SK-N-SH (cell line): ENCODE results near the gene WASF2. TPM values are rescaled to one million over a fixed set of nuclear protein-coding genes. Genes with fewer than 3 reads are reported as not detected.

ENCODE experiments used
- CTCF ChIA-PET: fragments of 300-600, 350-600 bp; formaldehyde crosslinking; extraction: SDS; loops from one replicate; lab custom pipeline; 2021; lab: Yijun Ruan, JAX
- POLR2A ChIA-PET: fragments of 350-600 bp; sonication (Branson Sonifier 250); formaldehyde crosslinking; extraction: SDS; loops from one replicate; lab custom pipeline; 2020; ENCODE audit warnings: antibody characterized with exemption, inconsistent platforms; lab: Yijun Ruan, JAX
- DNase-seq: peaks from one replicate; pipeline ENCODE4 v3.0.0; 2012
- H2AFZ ChIP-seq: fragments of 200-600 bp; sonication (generic); 2 replicates; pipeline ENCODE4 v1.8.1; 2016; ENCODE audit warnings: antibody characterized with exemption, mild to moderate bottlenecking, low read depth
- H3F3A ChIP-seq: fragments of 200-600 bp; sonication (generic); replicated peaks from 2 replicates; pipeline ENCODE3; 2016; ENCODE audit warnings: antibody characterized with exemption, mild to moderate bottlenecking; ENCODE audit not compliant: insufficient read depth
- H3K27ac ChIP-seq, 2 experiments: fragments of 200-500 bp in 1 of 2; fragments of 200-600 bp in 1 of 2; sonication (Bioruptor generic) in 1 of 2; sonication (generic), shearing (Covaris generic) in 1 of 2; 2 replicates each; pipeline versions ENCODE4 v1.5.1 to v1.6.1; 2014 to 2016; ENCODE audit warnings: low read depth in 2 of 2, inconsistent platforms in 1 of 2, low read length in 1 of 2, mild to moderate bottlenecking in 1 of 2, mixed read lengths in 1 of 2
- H3K27me3 ChIP-seq: fragments of 200-600 bp; sonication (generic), shearing (Covaris generic); 2 replicates; pipeline ENCODE4 v1.6.1; 2016; ENCODE audit warnings: mixed run types; ENCODE audit not compliant: insufficient read depth
- H3K36me3 ChIP-seq, 2 experiments: fragments of 200-500 bp in 1 of 2; fragments of 200-600 bp in 1 of 2; sonication (Bioruptor generic) in 1 of 2; sonication (generic) in 1 of 2; replicated peaks in 1 of 2; 2 replicates each; pipeline versions ENCODE3 to v1.5.1; 2014 to 2016; ENCODE audit warnings: low read length in 1 of 2, mild to moderate bottlenecking in 1 of 2; ENCODE audit not compliant: insufficient read depth in 2 of 2, control insufficient read depth in 1 of 2
- H3K4me1 ChIP-seq, 2 experiments: fragments of 200-500 bp in 1 of 2; fragments of 200-600 bp in 1 of 2; sonication (Bioruptor generic) in 1 of 2; sonication (generic), shearing (Covaris generic) in 1 of 2; 2 replicates each; pipeline versions ENCODE4 v1.5.1 to v1.6.1; 2014 to 2016; ENCODE audit warnings: low read depth in 1 of 2, low read length in 1 of 2, mixed run types in 1 of 2; ENCODE audit not compliant: insufficient read depth in 2 of 2, control insufficient read depth in 1 of 2
- H3K4me2 ChIP-seq: fragments of 200-600 bp; sonication (generic), shearing (Covaris generic); 2 replicates; pipeline ENCODE4 v1.6.1; 2017; ENCODE audit warnings: mixed run types
- H3K4me3 ChIP-seq, 2 experiments: fragments of 200-500 bp in 1 of 2; fragments of 200-600 bp in 1 of 2; sonication (Bioruptor generic) in 1 of 2; sonication (generic), shearing (Covaris generic) in 1 of 2; 2 replicates each; pipeline versions ENCODE4 v1.5.1 to v1.8.1; 2014 to 2016; ENCODE audit warnings: low read depth in 2 of 2, inconsistent platforms in 1 of 2, low read length in 1 of 2, mild to moderate bottlenecking in 1 of 2, mixed read lengths in 1 of 2, moderate library complexity in 1 of 2
- H3K79me2 ChIP-seq: fragments of 200-600 bp; sonication (generic); 2 replicates; pipeline ENCODE4 v1.8.1; 2017; ENCODE audit warnings: mild to moderate bottlenecking; ENCODE audit not compliant: insufficient read depth
- H3K9ac ChIP-seq: fragments of 200-600 bp; sonication (generic); 2 replicates; pipeline ENCODE4 v1.6.1; 2017; ENCODE audit warnings: mixed run types
- H3K9me2 ChIP-seq: fragments of 200-600 bp; sonication (generic); 2 replicates; pipeline ENCODE4 v1.6.1; 2017; ENCODE audit warnings: mixed run types
- H3K9me3 ChIP-seq: fragments of 200-600 bp; sonication (generic); 2 replicates; pipeline ENCODE4 v1.6.1; 2017; ENCODE audit warnings: mixed run types, mild to moderate bottlenecking, moderate library complexity
- H4K20me1 ChIP-seq: fragments of 200-600 bp; sonication (generic); 2 replicates; pipeline ENCODE4 v1.6.1; 2017; ENCODE audit warnings: mild to moderate bottlenecking, mixed run types; ENCODE audit not compliant: insufficient read depth
- CHD2 ChIP-seq: fragments of 150-350 bp; IDR thresholded peaks from 2 replicates; pipeline ENCODE4 v1.6.1; 2018; ENCODE audit warnings: low read length; ENCODE audit not compliant: partially characterized antibody
- CTCF ChIP-seq: fragments of 200-600 bp; sonication (generic); IDR thresholded peaks from 2 replicates; pipeline ENCODE4 v1.6.1; 2017; ENCODE audit warnings: antibody characterized with exemption, mild to moderate bottlenecking, moderate library complexity
- GABPA ChIP-seq: IDR thresholded peaks from 2 replicates; pipeline ENCODE4 v1.4.0; 2012; ENCODE audit warnings: low read depth, mild to moderate bottlenecking
- JUND ChIP-seq: IDR thresholded peaks from 2 replicates; pipeline ENCODE4 v1.4.0; 2012
- NFIC ChIP-seq: IDR thresholded peaks from 2 replicates; pipeline ENCODE4 v1.4.0; 2012; ENCODE audit warnings: borderline replicate concordance
- NRF1 ChIP-seq: IDR thresholded peaks from 2 replicates; pipeline ENCODE4 v1.6.1; 2012; ENCODE audit warnings: low read depth, mild to moderate bottlenecking, low read length
- RAD21 ChIP-seq: IDR thresholded peaks from 2 replicates; pipeline ENCODE4 v1.6.1; 2012; ENCODE audit warnings: mild to moderate bottlenecking, low read length
- RCOR1 ChIP-seq: fragments of 150-350 bp; IDR thresholded peaks from 2 replicates; pipeline ENCODE4 v1.6.1; 2017; ENCODE audit warnings: antibody characterized with exemption, low read length
- RFX5 ChIP-seq: IDR thresholded peaks from 2 replicates; pipeline ENCODE4 v1.6.1; 2012; ENCODE audit warnings: mild to moderate bottlenecking, improper control_type of control experiment, low read length
- SMC3 ChIP-seq: IDR thresholded peaks from 2 replicates; pipeline ENCODE4 v1.6.1; 2012; ENCODE audit warnings: low read depth, low read length, improper control_type of control experiment
- TEAD4 ChIP-seq: IDR thresholded peaks from 2 replicates; pipeline ENCODE4 v1.4.0; 2012; ENCODE audit warnings: mild to moderate bottlenecking, borderline replicate concordance; ENCODE audit not compliant: insufficient read depth
- YY1 ChIP-seq: IDR thresholded peaks from 2 replicates; pipeline ENCODE4 v1.4.0; 2012; ENCODE audit warnings: low read depth, mild to moderate bottlenecking
- ZBTB33 ChIP-seq: IDR thresholded peaks from 2 replicates; pipeline ENCODE4 v1.4.0; 2012; ENCODE audit warnings: low read depth, borderline replicate concordance
- WGBS: methylation state at CpG from one replicate; pipeline ENCODE4 v1.1.6; 2017; ENCODE audit warnings: low lambda C conversion rate; 5-methylcytosine and 5-hydroxymethylcytosine counted together
- polyA plus RNA-seq, 3 experiments: library from polyadenylated mRNA; depleted of rRNA; stranded (reverse); fragments of >200 nt; gene quantifications; 2 replicates each; pipeline ENCODE4 v1.2.3, GENCODE V29; 2012

The WASF2 gene
- polyA plus RNA-seq, 1 of the 3 experiments (the other 2 are of a cell fraction): 27.1 TPM

GRCh38 chr1:27358038-27358927 is 131.7 kb downstream of the WASF2 start:
- Histone ChIP-seq H3K9me2 (no peaks in the 10 kb centered on the region), H2AFZ (no peak overlapping the region), H3K9ac (no peak overlapping the region), H3K9me3 (no peaks in the 10 kb centered on the region), H3K4me2 (no peak overlapping the region), H4K20me1 (no peaks in the 10 kb centered on the region), H3K27me3 (no peaks in the 10 kb centered on the region), H3K4me3 (no peak overlapping the region), H3F3A (no peaks in the 10 kb centered on the region), H3K27ac (no peak overlapping the region), H3K36me3 (peaks cover 4 to 26% of the 10 kb centered on the region in 2 experiments), H3K79me2 (no peaks in the 10 kb centered on the region), H3K4me1 (peaks cover 0 to 5% of the 10 kb centered on the region in 2 experiments; a peak in 1 of 4 replicates)
- 87% methylated on average over 11 of the region's 21 CpGs for WGBS
- ChIA-PET POLR2A (interaction anchor here (1.7 kb wide), 1 partner anchor 9 kb away, joined by 5 read pairs; no protein-coding TSS in a partner anchor), CTCF (interaction anchor here (0.6 to 12.3 kb wide), 42 partner anchors 8 to 314 kb away, joined by 3 to 219 read pairs (median 6); partner anchors contain the start of genes CD164L2, FCN3, MAP3K6 and SYTL1)
- TF ChIP-seq RFX5: no peak
- no peak for TF ChIP-seq YY1
- no peak for TF ChIP-seq RCOR1
- no peak for TF ChIP-seq NRF1
- TF ChIP-seq GABPA: no peak
- TF ChIP-seq ZBTB33: no peak
- no peak for TF ChIP-seq TEAD4
- no peak for TF ChIP-seq SMC3
- no peak for DNase-seq

- WGBS: 43% methylated on average over 33 of the region's 40 CpGs
- H4K20me1 ChIP-seq: no peaks in the 10 kb centered on the region
- no peaks in the 10 kb centered on the region for H3K27me3 ChIP-seq
- peak overlapping the region in 1 of 2 experiments; percentile 48; a peak in 1 of 4 replicates for H3K4me3 ChIP-seq
- TF ChIP-seq NFIC (no peak), CTCF (peak; percentile 89), RAD21 (peak; percentile 65), CHD2 (peak; percentile 66), SMC3 (peak; percentile 83), JUND (no peak), RCOR1 (0 out of 2 replicates have a peak, but pooled peaks have one; percentile 45)
- no peaks in the 10 kb centered on the region for H3K9me3 ChIP-seq
- ChIA-PET CTCF (interaction anchor here (0.6 to 12.3 kb wide), 51 partner anchors 8 to 314 kb away, joined by 3 to 219 read pairs (median 5); partner anchors contain the start of genes AHDC1, CD164L2, FCN3 and FGR), POLR2A (interaction anchor here (1.7 kb wide), 1 partner anchor 9 kb away, joined by 5 read pairs; no protein-coding TSS in a partner anchor)
- no peak overlapping the region for H3K9ac ChIP-seq
- peaks cover 4 to 21% of the 10 kb centered on the region in 2 experiments for H3K36me3 ChIP-seq
- H3K9me2 ChIP-seq: no peaks in the 10 kb centered on the region
- H3K27ac ChIP-seq: no peak overlapping the region
- no peaks in the 10 kb centered on the region for H3K79me2 ChIP-seq
- DNase-seq: peak; percentile 97
- no peaks in the 10 kb centered on the region for H3F3A ChIP-seq
- no peak overlapping the region for H2AFZ ChIP-seq
- H3K4me2 ChIP-seq: no peak overlapping the region
- H3K4me1 ChIP-seq: peaks cover 0 to 5% of the 10 kb centered on the region in 2 experiments; a peak in 1 of 4 replicates
Measured at GRCh38 chr1:27357281-27358037, 132.5 kb downstream of the WASF2 start.
